ENCODE data around the gene ZRANB2. TPM values are rescaled to one million over a fixed set of nuclear protein-coding genes. Genes with fewer than 3 reads are reported as not detected.

Gene ZRANB2
- total and polyA plus RNA-seq, 9 of the 15 experiments (the other 6 are each of a cell fraction or from before 2014, with no cell fraction given), result 80.8 to 264 (median 157) TPM

- TF ChIP-seq, protein P1, sequence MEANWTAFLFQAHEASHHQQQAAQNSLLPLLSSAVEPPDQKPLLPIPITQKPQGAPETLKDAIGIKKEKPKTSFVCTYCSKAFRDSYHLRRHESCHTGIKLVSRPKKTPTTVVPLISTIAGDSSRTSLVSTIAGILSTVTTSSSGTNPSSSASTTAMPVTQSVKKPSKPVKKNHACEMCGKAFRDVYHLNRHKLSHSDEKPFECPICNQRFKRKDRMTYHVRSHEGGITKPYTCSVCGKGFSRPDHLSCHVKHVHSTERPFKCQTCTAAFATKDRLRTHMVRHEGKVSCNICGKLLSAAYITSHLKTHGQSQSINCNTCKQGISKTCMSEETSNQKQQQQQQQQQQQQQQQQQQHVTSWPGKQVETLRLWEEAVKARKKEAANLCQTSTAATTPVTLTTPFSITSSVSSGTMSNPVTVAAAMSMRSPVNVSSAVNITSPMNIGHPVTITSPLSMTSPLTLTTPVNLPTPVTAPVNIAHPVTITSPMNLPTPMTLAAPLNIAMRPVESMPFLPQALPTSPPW (CRISPR knock-in tag; IDR thresholded peaks at IDR 0.05), result no peak; the same call in 1 of the 2 replicates
- TF ChIP-seq NCOR1 (IDR thresholded peaks at IDR 0.05) (no peak), ZNF311 (CRISPR knock-in tag; IDR thresholded peaks at IDR 0.05) (0 out of 2 replicates have a peak, but pooled peaks have one; percentile 30), ATF1 (CRISPR knock-in tag; IDR thresholded peaks at IDR 0.05) (no peak), ATF1 (tag; IDR thresholded peaks at IDR 0.05) (no peak), BRF1 (IDR thresholded peaks at IDR 0.05; ENCODE audit: borderline replicate concordance, extremely low read depth, insufficient read length) (no peak), NCOA1 (IDR thresholded peaks at IDR 0.05; ENCODE audit: low read depth) (no peak), SMARCA4 (IDR thresholded peaks at IDR 0.05) (0 out of 2 replicates have a peak, but pooled peaks have one; percentile 22), KDM5B (IDR thresholded peaks at IDR 0.05; ENCODE audit: insufficient replicate concordance, low read depth, low read length) (peak; percentile 4)
- TF ChIP-seq, protein P2, sequence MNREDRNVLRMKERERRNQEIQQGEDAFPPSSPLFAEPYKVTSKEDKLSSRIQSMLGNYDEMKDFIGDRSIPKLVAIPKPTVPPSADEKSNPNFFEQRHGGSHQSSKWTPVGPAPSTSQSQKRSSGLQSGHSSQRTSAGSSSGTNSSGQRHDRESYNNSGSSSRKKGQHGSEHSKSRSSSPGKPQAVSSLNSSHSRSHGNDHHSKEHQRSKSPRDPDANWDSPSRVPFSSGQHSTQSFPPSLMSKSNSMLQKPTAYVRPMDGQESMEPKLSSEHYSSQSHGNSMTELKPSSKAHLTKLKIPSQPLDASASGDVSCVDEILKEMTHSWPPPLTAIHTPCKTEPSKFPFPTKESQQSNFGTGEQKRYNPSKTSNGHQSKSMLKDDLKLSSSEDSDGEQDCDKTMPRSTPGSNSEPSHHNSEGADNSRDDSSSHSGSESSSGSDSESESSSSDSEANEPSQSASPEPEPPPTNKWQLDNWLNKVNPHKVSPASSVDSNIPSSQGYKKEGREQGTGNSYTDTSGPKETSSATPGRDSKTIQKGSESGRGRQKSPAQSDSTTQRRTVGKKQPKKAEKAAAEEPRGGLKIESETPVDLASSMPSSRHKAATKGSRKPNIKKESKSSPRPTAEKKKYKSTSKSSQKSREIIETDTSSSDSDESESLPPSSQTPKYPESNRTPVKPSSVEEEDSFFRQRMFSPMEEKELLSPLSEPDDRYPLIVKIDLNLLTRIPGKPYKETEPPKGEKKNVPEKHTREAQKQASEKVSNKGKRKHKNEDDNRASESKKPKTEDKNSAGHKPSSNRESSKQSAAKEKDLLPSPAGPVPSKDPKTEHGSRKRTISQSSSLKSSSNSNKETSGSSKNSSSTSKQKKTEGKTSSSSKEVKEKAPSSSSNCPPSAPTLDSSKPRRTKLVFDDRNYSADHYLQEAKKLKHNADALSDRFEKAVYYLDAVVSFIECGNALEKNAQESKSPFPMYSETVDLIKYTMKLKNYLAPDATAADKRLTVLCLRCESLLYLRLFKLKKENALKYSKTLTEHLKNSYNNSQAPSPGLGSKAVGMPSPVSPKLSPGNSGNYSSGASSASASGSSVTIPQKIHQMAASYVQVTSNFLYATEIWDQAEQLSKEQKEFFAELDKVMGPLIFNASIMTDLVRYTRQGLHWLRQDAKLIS (CRISPR knock-in tag; IDR thresholded peaks at IDR 0.05), result no peak
- TF ChIP-seq, protein P3, sequence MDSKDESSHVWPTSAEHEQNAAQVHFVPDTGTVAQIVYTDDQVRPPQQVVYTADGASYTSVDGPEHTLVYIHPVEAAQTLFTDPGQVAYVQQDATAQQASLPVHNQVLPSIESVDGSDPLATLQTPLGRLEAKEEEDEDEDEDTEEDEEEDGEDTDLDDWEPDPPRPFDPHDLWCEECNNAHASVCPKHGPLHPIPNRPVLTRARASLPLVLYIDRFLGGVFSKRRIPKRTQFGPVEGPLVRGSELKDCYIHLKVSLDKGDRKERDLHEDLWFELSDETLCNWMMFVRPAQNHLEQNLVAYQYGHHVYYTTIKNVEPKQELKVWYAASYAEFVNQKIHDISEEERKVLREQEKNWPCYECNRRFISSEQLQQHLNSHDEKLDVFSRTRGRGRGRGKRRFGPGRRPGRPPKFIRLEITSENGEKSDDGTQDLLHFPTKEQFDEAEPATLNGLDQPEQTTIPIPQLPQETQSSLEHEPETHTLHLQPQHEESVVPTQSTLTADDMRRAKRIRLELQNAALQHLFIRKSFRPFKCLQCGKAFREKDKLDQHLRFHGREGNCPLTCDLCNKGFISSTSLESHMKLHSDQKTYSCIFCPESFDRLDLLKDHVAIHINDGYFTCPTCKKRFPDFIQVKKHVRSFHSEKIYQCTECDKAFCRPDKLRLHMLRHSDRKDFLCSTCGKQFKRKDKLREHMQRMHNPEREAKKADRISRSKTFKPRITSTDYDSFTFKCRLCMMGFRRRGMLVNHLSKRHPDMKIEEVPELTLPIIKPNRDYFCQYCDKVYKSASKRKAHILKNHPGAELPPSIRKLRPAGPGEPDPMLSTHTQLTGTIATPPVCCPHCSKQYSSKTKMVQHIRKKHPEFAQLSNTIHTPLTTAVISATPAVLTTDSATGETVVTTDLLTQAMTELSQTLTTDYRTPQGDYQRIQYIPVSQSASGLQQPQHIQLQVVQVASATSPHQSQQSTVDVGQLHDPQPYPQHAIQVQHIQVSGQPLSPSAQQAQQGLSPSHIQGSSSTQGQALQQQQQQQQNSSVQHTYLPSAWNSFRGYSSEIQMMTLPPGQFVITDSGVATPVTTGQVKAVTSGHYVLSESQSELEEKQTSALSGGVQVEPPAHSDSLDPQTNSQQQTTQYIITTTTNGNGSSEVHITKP (IDR thresholded peaks at IDR 0.05; ENCODE audit: partially characterized antibody), result no peak
Measured at GRCh38 chr1:71081697-71082080, 854 bp upstream of the ZRANB2 start (continued).

Data from K562 (cell line).